Spleen (tissue), 11 donors: ENCODE measurements around the gene SLC5A6. TPM values are rescaled to one million over a fixed set of nuclear protein-coding genes. Genes with fewer than 3 reads are reported as not detected.

ENCODE experiments used
- DNase-seq: peaks from one replicate; pipeline ENCODE4 v3.0.0-alpha.2; 2020
- H3K27ac ChIP-seq, 8 donors: fragments of 200-600 bp; sonication (generic) in 7 of 8; 1 replicate in 4 of 8; 2 replicates in 4 of 8; pipeline versions ENCODE4 v1.5.0 to v1.8.0; 2016 to 2021; ENCODE audit warnings: inconsistent platforms in 4 of 8, mild to moderate bottlenecking in 4 of 8, moderate library complexity in 1 of 8
- H3K27me3 ChIP-seq, 7 donors: fragments of 200-600 bp; sonication (generic) in 6 of 7; replicated peaks in 1 of 7; 1 replicate in 4 of 7; 2 replicates in 3 of 7; pipeline versions ENCODE4 v1.5.0 to v1.8.0; 2016 to 2021; ENCODE audit warnings: inconsistent platforms in 3 of 7, mild to moderate bottlenecking in 1 of 7
- H3K36me3 ChIP-seq, 6 donors: fragments of 200-600 bp; sonication (generic) in 5 of 6; 1 replicate in 4 of 6; 2 replicates in 2 of 6; pipeline versions ENCODE4 v1.5.0 to v1.8.0; 2016 to 2021; ENCODE audit warnings: inconsistent platforms in 2 of 6
- H3K4me1 ChIP-seq, 6 donors: fragments of 200-600 bp; sonication (generic) in 5 of 6; 1 replicate in 3 of 6; 2 replicates in 3 of 6; pipeline versions ENCODE4 v1.5.0 to v1.8.0; 2016 to 2021; ENCODE audit warnings: inconsistent platforms in 3 of 6
- H3K4me3 ChIP-seq, 8 donors: fragments of 200-600 bp; sonication (generic) in 7 of 8; 1 replicate in 4 of 8; 2 replicates in 4 of 8; pipeline versions ENCODE4 v1.5.0 to v1.8.0; 2016 to 2021; ENCODE audit warnings: inconsistent platforms in 4 of 8, mild to moderate bottlenecking in 4 of 8, moderate library complexity in 2 of 8
- H3K9me3 ChIP-seq, 8 donors: fragments of 200-600 bp; sonication (generic) in 7 of 8; 1 replicate in 4 of 8; 2 replicates in 4 of 8; pipeline versions ENCODE4 v1.5.0 to v1.8.0; 2016 to 2021; ENCODE audit warnings: inconsistent platforms in 4 of 8
- CTCF ChIP-seq, 11 experiments: fragments of 200-600 bp in 7 of 11; fragments of 450-650 bp in 4 of 11; sonication (generic) in 4 of 11; IDR thresholded peaks in 8 of 11; conservative IDR thresholded peaks in 3 of 11; 1 replicate in 7 of 11; 2 replicates in 4 of 11; pipeline versions ENCODE4 v1.4.0 to v1.8.0; 2016 to 2021; ENCODE audit warnings: antibody characterized with exemption in 11 of 11, inconsistent platforms in 4 of 11, mild to moderate bottlenecking in 1 of 11
- POLR2A ChIP-seq, 3 donors: fragments of 450-650 bp; IDR thresholded peaks; one replicate each; pipeline ENCODE4 v1.5.1; 2017; ENCODE audit warnings: antibody characterized with exemption in 3 of 3, mild to moderate bottlenecking in 1 of 3
- POLR2AphosphoS5 ChIP-seq, 3 donors: sonication (generic); formaldehyde crosslinking; IDR thresholded peaks; one replicate each; pipeline ENCODE4 v1.5.1; 2017; ENCODE audit warnings: antibody characterized with exemption in 3 of 3
- WGBS, 5 donors: extraction: QIAGEN DNeasy Blood & Tissue Kit in 3 of 5; methylation state at CpG; one replicate each; pipeline versions ENCODE4 v1.1.5 to v1.1.7; 2013 to 2018; 5-methylcytosine and 5-hydroxymethylcytosine counted together
- intact Hi-C: fragments of 100-400 bp; cut with DNase I; formaldehyde crosslinking; loops from one replicate; pipeline ENCODE4 v1.15.0; 2023; ENCODE audit warnings: low total_unique reads
- polyA plus RNA-seq, 3 donors: library from polyadenylated mRNA; stranded (reverse); fragments of 200-250 nt; gene quantifications; one replicate each; pipeline ENCODE4 v1.2.1, GENCODE V29; 2013
- total RNA-seq, 7 donors: library from RNA; depleted of rRNA in 3 of 7; stranded (reverse); fragments of >200 nt in 3 of 7; fragmentation: NEBNext Ultra II Directional in 4 of 7; extraction: Animal tissue kit (Norgen Biotek cat#: 25700) in 4 of 7; gene quantifications; one replicate each; pipeline versions ENCODE4 v1.1.0 to v1.2.1, GENCODE V29; 2016 to 2021
- donor health status: healthy with polysubstance abuse.
- donor health status: DM: no; HTN: no; CAD: no; lungs with moderate emphysema.
- donor health status: DM: no; HTN: no; CAD: no.
- donor health status: Bipolar disorder and iron deficiency.
- donor health status: healthy.
- donor health status: DM: no; HTN: no; CAD: no.
- donor health status: DM: yes; HTN: yes; CAD: no.

The SLC5A6 gene
- total and polyA plus RNA-seq, 10 donors = 11.9 to 33.3 (median 22.7) TPM

- whole genome bisulfite sequencing, 5 donors = 90 to 96% (median 91%) methylated on average over 18 to 19 of the region's 19 CpGs
- H3K27ac ChIP-seq = no peak overlapping the region
- no peak for DNase-seq
- no peaks in the 10 kb centered on the region for H3K27me3 ChIP-seq
- TF ChIP-seq POLR2A (IDR thresholded peaks at IDR 0.05) (no peak), POLR2AphosphoS5 (IDR thresholded peaks at IDR 0.05) (no peak), CTCF (IDR thresholded peaks at IDR 0.05 in 8 of 11, conservative IDR thresholded peaks at IDR 0.05 in 3 of 11) (no peak)
- intact Hi-C loops = no loop called here
- peaks cover 6 to 66% (median 59%) of the 10 kb centered on the region in 6 donors for H3K36me3 ChIP-seq
- H3K9me3 ChIP-seq = no peaks in the 10 kb centered on the region
- no peak overlapping the region for H3K4me3 ChIP-seq
- H3K4me1 ChIP-seq = no peaks in the 10 kb centered on the region
These were observed 31.5 kb upstream of the SLC5A6 start for GRCh38 chr2:27243391-27244130.

GRCh38 chr2:27242614-27242951 lies 30.5 kb upstream of the SLC5A6 start:
- H3K27ac ChIP-seq = no peak overlapping the region
- H3K4me3 ChIP-seq = no peak overlapping the region
- H3K4me1 ChIP-seq = no peaks in the 10 kb centered on the region
- peaks cover 6 to 75% (median 69%) of the 10 kb centered on the region in 6 donors for H3K36me3 ChIP-seq
- 89 to 98% (median 96%) methylated on average over 10 to 16 of the region's 16 CpGs for WGBS, 5 donors
- no peak for DNase-seq
- intact Hi-C loops = no loop called here
- peak in 1 of 3 donors; percentile 45 for TF ChIP-seq POLR2AphosphoS5 (IDR thresholded peaks at IDR 0.05)
- no peak for TF ChIP-seq CTCF (IDR thresholded peaks at IDR 0.05 in 8 of 11, conservative IDR thresholded peaks at IDR 0.05 in 3 of 11)
- TF ChIP-seq POLR2A (IDR thresholded peaks at IDR 0.05) = no peak
- H3K9me3 ChIP-seq = no peaks in the 10 kb centered on the region
- H3K27me3 ChIP-seq = no peaks in the 10 kb centered on the region

GRCh38 chr2:27241761-27242613 lies 29.9 kb upstream of the SLC5A6 start:
- DNase-seq = no peak
- Histone ChIP-seq H3K27ac (no peak overlapping the region), H3K4me3 (no peak overlapping the region), H3K36me3 (peaks cover 10 to 81% (median 75%) of the 10 kb centered on the region in 6 donors), H3K27me3 (no peaks in the 10 kb centered on the region), H3K9me3 (no peaks in the 10 kb centered on the region), H3K4me1 (no peaks in the 10 kb centered on the region)
- intact Hi-C loops = no loop called here
- WGBS, 5 donors = 72 to 80% (median 79%) methylated on average over 18 to 24 of the region's 24 CpGs
- TF ChIP-seq POLR2A (IDR thresholded peaks at IDR 0.05) (no peak), POLR2AphosphoS5 (IDR thresholded peaks at IDR 0.05) (no peak), CTCF (IDR thresholded peaks at IDR 0.05 in 8 of 11, conservative IDR thresholded peaks at IDR 0.05 in 3 of 11) (no peak)

GRCh38 chr2:27240406-27240805 lies 28.3 kb upstream of the SLC5A6 start:
- WGBS, 5 donors = 91 to 97% (median 93%) methylated on average over 9 of the region's 9 CpGs
- no peak for DNase-seq
- Histone ChIP-seq H3K4me1 (no peaks in the 10 kb centered on the region), H3K36me3 (peaks cover 11 to 97% (median 91%) of the 10 kb centered on the region in 6 donors), H3K4me3 (no peak overlapping the region), H3K9me3 (no peaks in the 10 kb centered on the region), H3K27ac (no peak overlapping the region), H3K27me3 (no peaks in the 10 kb centered on the region)
- intact Hi-C loops = no loop called here
- TF ChIP-seq POLR2AphosphoS5 (IDR thresholded peaks at IDR 0.05) = no peak
- TF ChIP-seq CTCF (IDR thresholded peaks at IDR 0.05 in 8 of 11, conservative IDR thresholded peaks at IDR 0.05 in 3 of 11) = no peak
- TF ChIP-seq POLR2A (IDR thresholded peaks at IDR 0.05) = no peak
